ENCODE measurements around the gene VMO1. TPM values are rescaled to one million over a fixed set of nuclear protein-coding genes. Genes with fewer than 3 reads are reported as not detected.

Gene VMO1
- total RNA-seq, 1 experiment from 2014 or later = not detected

DNA sequence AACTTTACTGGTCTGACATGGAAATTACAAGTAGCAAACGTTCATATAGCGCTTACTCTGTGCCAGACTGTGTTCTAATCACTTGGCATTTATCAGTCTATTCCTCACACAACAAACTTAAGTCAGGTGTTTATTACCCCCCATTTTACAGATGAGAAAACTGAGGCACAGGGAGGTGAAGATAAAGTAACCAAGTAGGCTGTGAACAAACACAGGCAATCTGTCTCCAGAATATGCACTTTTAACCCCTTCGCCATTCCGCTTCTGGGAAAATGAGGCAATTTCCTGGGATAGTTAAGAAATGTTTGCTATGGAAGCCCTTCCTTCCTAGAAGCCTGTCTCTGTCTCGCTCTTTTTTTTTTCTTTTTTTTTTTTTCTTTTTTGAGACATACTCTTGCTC lies 34.2 kb downstream of the VMO1 start:
- no peaks in the 10 kb centered on the region for H3K23me2 ChIP-seq (ENCODE audit: insufficient read length, low read depth, low read length, poor library complexity, severe bottlenecking)
- TF ChIP-seq, protein P1, sequence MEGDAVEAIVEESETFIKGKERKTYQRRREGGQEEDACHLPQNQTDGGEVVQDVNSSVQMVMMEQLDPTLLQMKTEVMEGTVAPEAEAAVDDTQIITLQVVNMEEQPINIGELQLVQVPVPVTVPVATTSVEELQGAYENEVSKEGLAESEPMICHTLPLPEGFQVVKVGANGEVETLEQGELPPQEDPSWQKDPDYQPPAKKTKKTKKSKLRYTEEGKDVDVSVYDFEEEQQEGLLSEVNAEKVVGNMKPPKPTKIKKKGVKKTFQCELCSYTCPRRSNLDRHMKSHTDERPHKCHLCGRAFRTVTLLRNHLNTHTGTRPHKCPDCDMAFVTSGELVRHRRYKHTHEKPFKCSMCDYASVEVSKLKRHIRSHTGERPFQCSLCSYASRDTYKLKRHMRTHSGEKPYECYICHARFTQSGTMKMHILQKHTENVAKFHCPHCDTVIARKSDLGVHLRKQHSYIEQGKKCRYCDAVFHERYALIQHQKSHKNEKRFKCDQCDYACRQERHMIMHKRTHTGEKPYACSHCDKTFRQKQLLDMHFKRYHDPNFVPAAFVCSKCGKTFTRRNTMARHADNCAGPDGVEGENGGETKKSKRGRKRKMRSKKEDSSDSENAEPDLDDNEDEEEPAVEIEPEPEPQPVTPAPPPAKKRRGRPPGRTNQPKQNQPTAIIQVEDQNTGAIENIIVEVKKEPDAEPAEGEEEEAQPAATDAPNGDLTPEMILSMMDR (conservative IDR thresholded peaks at IDR 0.05) = no peak
- H3K79me2 ChIP-seq (ENCODE audit: insufficient read depth, low read length) = no peaks in the 10 kb centered on the region
- H2BK12ac ChIP-seq (ENCODE audit: insufficient read length, low read depth, low read length) = no peak overlapping the region
- no peak overlapping the region for H3K4me2 ChIP-seq (ENCODE audit: insufficient read depth, insufficient read length, low read length)
- no peak overlapping the region for H2AFZ ChIP-seq (ENCODE audit: low read length)
- Mint-ChIP-seq H3K4me1 (peaks cover 6% of the 10 kb centered on the region in 2 experiments; a peak in 2 of 4 replicates), H3K27me3 (ENCODE audit: low read depth) (peaks cover 55% of the 10 kb centered on the region), H3K27ac (no peak overlapping the region; a peak in 1 of 7 replicates), H3K4me3 (no peak overlapping the region), H3K36me3 (ENCODE audit: insufficient read depth in 1 of 3, low read depth in 3 of 3) (no peaks in the 10 kb centered on the region), H3K9me3 (no peaks in the 10 kb centered on the region)
- H3K4me1 ChIP-seq (ENCODE audit: insufficient read depth, low read length) = no peaks in the 10 kb centered on the region
- no peaks in the 10 kb centered on the region; the same call in 1 of the 2 replicates for H3K27me3 ChIP-seq (ENCODE audit: insufficient read depth, low read length)
- no peak overlapping the region for H4K91ac ChIP-seq (ENCODE audit: insufficient read length, low read depth, low read length)
- H3T11ph ChIP-seq (ENCODE audit: low read length) = no peak overlapping the region
- no peak overlapping the region for H3K23ac ChIP-seq (ENCODE audit: insufficient read length, low read depth, low read length)
- no peak overlapping the region for H4K8ac ChIP-seq (replicated peaks; ENCODE audit: insufficient read length, low read depth, low read length)
- no peaks in the 10 kb centered on the region for H3K9me3 ChIP-seq (ENCODE audit: control insufficient read depth, low read depth, low read length)
- no peak overlapping the region for H2BK5ac ChIP-seq (ENCODE audit: insufficient read length, low read length)
- H3K27ac ChIP-seq (ENCODE audit: insufficient read length, low read depth, low read length) = no peak overlapping the region
- no peak overlapping the region for H2BK20ac ChIP-seq (ENCODE audit: low read depth, low read length, poor library complexity, severe bottlenecking)
- no peak overlapping the region for H3K18ac ChIP-seq (ENCODE audit: insufficient read length, low read depth, low read length)
- H3K9ac ChIP-seq (ENCODE audit: extremely low read depth, insufficient read length, low read length) = no peak overlapping the region
- H3K4ac ChIP-seq (ENCODE audit: low read depth, low read length) = no peak overlapping the region
- no peak overlapping the region for H3K14ac ChIP-seq (ENCODE audit: insufficient read depth, low read length)
- H3K56ac ChIP-seq (ENCODE audit: insufficient read length, low read depth, low read length) = no peak overlapping the region
- H3K79me1 ChIP-seq (ENCODE audit: insufficient read depth, low read depth, low read length, poor library complexity, severe bottlenecking) = no peaks in the 10 kb centered on the region
- no peaks in the 10 kb centered on the region for H4K20me1 ChIP-seq (ENCODE audit: control insufficient read depth, insufficient read depth, insufficient read length)
- DNase-seq = no peak
- H2BK120ac ChIP-seq (ENCODE audit: low read depth, low read length, poor library complexity, severe bottlenecking) = no peak overlapping the region
- WGBS (ENCODE audit: extremely low coverage, insufficient read length, low lambda C conversion rate) = no CpG with 5 or more reads among the region's 5 CpGs
- H2BK15ac ChIP-seq (ENCODE audit: low read depth, low read length) = no peak overlapping the region
- no peak overlapping the region for H2AK5ac ChIP-seq (ENCODE audit: insufficient read length, low read length)
- no peak overlapping the region for H4K5ac ChIP-seq (ENCODE audit: insufficient read length, low read depth, low read length)
